Measurements from ENCODE around the gene TAC3.
A peak's percentile ranks its signal among the peaks of the same experiment; 100 is the strongest.

TAC3 gene

GRCh38 chr12:57025196-57025595 is 8.9 kb upstream of the TAC3 start:
- TF ChIP-seq CREB1 (IDR thresholded peaks at IDR 0.05; ENCODE audit: low read depth) (no peak), EGR1 (IDR thresholded peaks at IDR 0.05) (no peak), NFIC (IDR thresholded peaks at IDR 0.05) (no peak), FOXM1 (IDR thresholded peaks at IDR 0.05; ENCODE audit: borderline replicate concordance, low read depth) (no peak), TCF12 (IDR thresholded peaks at IDR 0.05; ENCODE audit: low read depth) (no peak), EP300 (IDR thresholded peaks at IDR 0.05; ENCODE audit: borderline replicate concordance) (no peak), RAD21 (IDR thresholded peaks at IDR 0.05; ENCODE audit: low read depth) (no peak), YY1 (IDR thresholded peaks at IDR 0.05; ENCODE audit: low read depth) (no peak), CEBPB (IDR thresholded peaks at IDR 0.05) (no peak), MAX (IDR thresholded peaks at IDR 0.05) (no peak), ZBTB7A (IDR thresholded peaks at IDR 0.05; ENCODE audit: low read depth) (no peak), TEAD4 (IDR thresholded peaks at IDR 0.05) (no peak), TAF1 (IDR thresholded peaks at IDR 0.05; ENCODE audit: low read depth) (no peak)
- TF ChIP-seq, protein P1, sequence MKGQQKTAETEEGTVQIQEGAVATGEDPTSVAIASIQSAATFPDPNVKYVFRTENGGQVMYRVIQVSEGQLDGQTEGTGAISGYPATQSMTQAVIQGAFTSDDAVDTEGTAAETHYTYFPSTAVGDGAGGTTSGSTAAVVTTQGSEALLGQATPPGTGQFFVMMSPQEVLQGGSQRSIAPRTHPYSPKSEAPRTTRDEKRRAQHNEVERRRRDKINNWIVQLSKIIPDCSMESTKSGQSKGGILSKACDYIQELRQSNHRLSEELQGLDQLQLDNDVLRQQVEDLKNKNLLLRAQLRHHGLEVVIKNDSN (IDR thresholded peaks at IDR 0.05), result no peak
- TF ChIP-seq, protein P2, sequence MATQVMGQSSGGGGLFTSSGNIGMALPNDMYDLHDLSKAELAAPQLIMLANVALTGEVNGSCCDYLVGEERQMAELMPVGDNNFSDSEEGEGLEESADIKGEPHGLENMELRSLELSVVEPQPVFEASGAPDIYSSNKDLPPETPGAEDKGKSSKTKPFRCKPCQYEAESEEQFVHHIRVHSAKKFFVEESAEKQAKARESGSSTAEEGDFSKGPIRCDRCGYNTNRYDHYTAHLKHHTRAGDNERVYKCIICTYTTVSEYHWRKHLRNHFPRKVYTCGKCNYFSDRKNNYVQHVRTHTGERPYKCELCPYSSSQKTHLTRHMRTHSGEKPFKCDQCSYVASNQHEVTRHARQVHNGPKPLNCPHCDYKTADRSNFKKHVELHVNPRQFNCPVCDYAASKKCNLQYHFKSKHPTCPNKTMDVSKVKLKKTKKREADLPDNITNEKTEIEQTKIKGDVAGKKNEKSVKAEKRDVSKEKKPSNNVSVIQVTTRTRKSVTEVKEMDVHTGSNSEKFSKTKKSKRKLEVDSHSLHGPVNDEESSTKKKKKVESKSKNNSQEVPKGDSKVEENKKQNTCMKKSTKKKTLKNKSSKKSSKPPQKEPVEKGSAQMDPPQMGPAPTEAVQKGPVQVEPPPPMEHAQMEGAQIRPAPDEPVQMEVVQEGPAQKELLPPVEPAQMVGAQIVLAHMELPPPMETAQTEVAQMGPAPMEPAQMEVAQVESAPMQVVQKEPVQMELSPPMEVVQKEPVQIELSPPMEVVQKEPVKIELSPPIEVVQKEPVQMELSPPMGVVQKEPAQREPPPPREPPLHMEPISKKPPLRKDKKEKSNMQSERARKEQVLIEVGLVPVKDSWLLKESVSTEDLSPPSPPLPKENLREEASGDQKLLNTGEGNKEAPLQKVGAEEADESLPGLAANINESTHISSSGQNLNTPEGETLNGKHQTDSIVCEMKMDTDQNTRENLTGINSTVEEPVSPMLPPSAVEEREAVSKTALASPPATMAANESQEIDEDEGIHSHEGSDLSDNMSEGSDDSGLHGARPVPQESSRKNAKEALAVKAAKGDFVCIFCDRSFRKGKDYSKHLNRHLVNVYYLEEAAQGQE (IDR thresholded peaks at IDR 0.05; ENCODE audit: low read depth), result no peak

GRCh38 chr12:57019983-57020719 is 3.8 kb upstream of the TAC3 start:
- TF ChIP-seq TAF1 (IDR thresholded peaks at IDR 0.05; ENCODE audit: low read depth) (no peak), RAD21 (IDR thresholded peaks at IDR 0.05; ENCODE audit: low read depth) (no peak)

DNA sequence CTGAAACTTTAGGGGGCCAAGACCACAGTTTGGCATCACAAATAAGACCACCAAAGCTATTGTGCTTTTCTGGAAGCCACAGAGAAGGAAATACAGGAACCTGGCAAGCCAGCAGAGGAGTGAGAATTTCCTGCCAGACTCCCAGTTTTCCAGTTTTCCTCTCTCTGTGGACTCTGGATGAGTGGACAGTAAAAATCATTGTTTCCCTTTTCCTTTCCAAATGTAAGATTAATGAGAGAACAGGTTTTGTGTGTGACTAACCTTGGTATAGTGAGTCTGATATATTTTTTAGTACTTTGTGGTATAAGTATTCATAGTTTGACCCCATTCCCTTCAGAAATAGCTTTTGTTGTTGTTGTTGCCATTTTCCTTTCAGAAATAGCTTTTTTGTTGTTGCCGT is 2.6 kb upstream of the TAC3 start:
- TF ChIP-seq TAF1 (IDR thresholded peaks at IDR 0.05; ENCODE audit: low read depth), result no peak
- no peak for TF ChIP-seq NFIC (IDR thresholded peaks at IDR 0.05)
- TF ChIP-seq YY1 (IDR thresholded peaks at IDR 0.05; ENCODE audit: low read depth), result no peak
- no peak for TF ChIP-seq CREB1 (IDR thresholded peaks at IDR 0.05; ENCODE audit: low read depth)
- no peak for TF ChIP-seq CEBPB (IDR thresholded peaks at IDR 0.05)
- TF ChIP-seq, protein P1 (IDR thresholded peaks at IDR 0.05), result no peak
- TF ChIP-seq RAD21 (IDR thresholded peaks at IDR 0.05; ENCODE audit: low read depth), result no peak
- TF ChIP-seq EGR1 (IDR thresholded peaks at IDR 0.05), result no peak
- TF ChIP-seq EP300 (IDR thresholded peaks at IDR 0.05; ENCODE audit: borderline replicate concordance), result no peak
- no peak for TF ChIP-seq ZBTB7A (IDR thresholded peaks at IDR 0.05; ENCODE audit: low read depth)
- no peak for TF ChIP-seq FOXM1 (IDR thresholded peaks at IDR 0.05; ENCODE audit: borderline replicate concordance, low read depth)
- no peak for TF ChIP-seq MAX (IDR thresholded peaks at IDR 0.05)

GRCh38 chr12:57012600-57013465 is 3.5 kb downstream of the TAC3 start:
- TF ChIP-seq, protein P1 (IDR thresholded peaks at IDR 0.05), result 0 out of 2 replicates have a peak, but pooled peaks have one; percentile 37
- no peak for TF ChIP-seq TEAD4 (IDR thresholded peaks at IDR 0.05)
- TF ChIP-seq FOXM1 (IDR thresholded peaks at IDR 0.05; ENCODE audit: borderline replicate concordance, low read depth), result no peak
- TF ChIP-seq ZBTB7A (IDR thresholded peaks at IDR 0.05; ENCODE audit: low read depth), result no peak

- TF ChIP-seq, protein P2 (IDR thresholded peaks at IDR 0.05; ENCODE audit: low read depth), result no peak
- TF ChIP-seq YY1 (IDR thresholded peaks at IDR 0.05; ENCODE audit: low read depth) (no peak), EP300 (IDR thresholded peaks at IDR 0.05; ENCODE audit: borderline replicate concordance) (no peak), MAX (IDR thresholded peaks at IDR 0.05) (no peak), FOXM1 (IDR thresholded peaks at IDR 0.05; ENCODE audit: borderline replicate concordance, low read depth) (no peak), ZBTB7A (IDR thresholded peaks at IDR 0.05; ENCODE audit: low read depth) (no peak), CREB1 (IDR thresholded peaks at IDR 0.05; ENCODE audit: low read depth) (no peak)
- TF ChIP-seq, protein P1 (IDR thresholded peaks at IDR 0.05), result no peak
Measured at GRCh38 chr12:57011438-57012424, 4.6 kb downstream of the TAC3 start.

All from Ishikawa (cell line).